ENCODE data around the gene KTI12.
"Not testable (repeated sequence)": the region's sequence is repeated elsewhere in the genome, so short reads cannot be mapped to it uniquely, and the experiment has no call there.

Gene KTI12

DNA sequence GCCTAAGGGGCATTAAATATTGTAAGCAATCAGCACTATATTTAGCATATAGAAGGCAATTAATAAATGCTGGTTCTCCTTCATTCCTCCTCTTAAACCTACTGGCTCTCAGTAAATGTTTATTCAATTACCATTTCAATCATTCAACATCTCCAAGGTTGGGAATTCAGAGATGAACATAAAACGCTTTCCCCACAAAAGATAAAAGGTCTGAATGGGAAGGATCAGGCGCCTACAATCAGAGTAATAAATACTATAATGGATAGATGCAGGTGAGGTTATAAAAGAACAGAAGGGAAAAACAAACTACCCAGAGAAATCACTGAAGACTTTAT, 407 bp upstream of the KTI12 start:
- peak overlapping the region; percentile 80; the same call in 1 of the 2 replicates for H3K4me2 ChIP-seq (ENCODE audit: low read depth, low read length)
- peak overlapping the region; percentile 93; the same call in 1 of the 2 replicates for H3K4me3 ChIP-seq (ENCODE audit: low read length)
- H3K9me3 ChIP-seq (replicated peaks; ENCODE audit: insufficient read depth, low read length): no peaks in the 10 kb centered on the region
- H3K27me3 ChIP-seq (replicated peaks; ENCODE audit: insufficient read depth, low read length): no peaks in the 10 kb centered on the region
- H4K20me1 ChIP-seq (ENCODE audit: insufficient read depth, low read length): peaks cover 9% of the 10 kb centered on the region; the same call in 1 of the 2 replicates
- no peaks in the 10 kb centered on the region for H3K36me3 ChIP-seq (replicated peaks; ENCODE audit: insufficient read depth, low read length)
- TF ChIP-seq CTCF (IDR thresholded peaks at IDR 0.05; ENCODE audit: low read length) (no peak), EZH2phosphoT487 (IDR thresholded peaks at IDR 0.05; ENCODE audit: low read length) (no peak), EZH2 (optimal IDR thresholded peaks at IDR 0.05; ENCODE audit: low read depth, low read length) (no peak)
- peak overlapping the region; percentile 75 for H2AFZ ChIP-seq (ENCODE audit: low read length)
- H3F3A ChIP-seq (ENCODE audit: insufficient read depth, low read length): peaks cover 25% of the 10 kb centered on the region
- peaks cover 8% of the 10 kb centered on the region for H3K4me1 ChIP-seq (ENCODE audit: low read length)
- peak overlapping the region; percentile 86; the same call in 1 of the 2 replicates for H3K9ac ChIP-seq (ENCODE audit: low read length)
- H3K79me2 ChIP-seq (ENCODE audit: low read length): peaks cover 43% of the 10 kb centered on the region
- no peak for DNase-seq
- peak overlapping the region; percentile 78; the same call in 1 of the 2 replicates for H3K27ac ChIP-seq (ENCODE audit: low read length)
- no peaks in the 10 kb centered on the region for H3K9me2 ChIP-seq (replicated peaks; ENCODE audit: insufficient read depth, low read length)

GRCh38 chr1:52032785-52033131, 852 bp downstream of the KTI12 start:
- Histone ChIP-seq H3K4me1 (ENCODE audit: low read length) (peaks cover 8% of the 10 kb centered on the region), H3F3A (ENCODE audit: insufficient read depth, low read length) (peaks cover 25% of the 10 kb centered on the region), H3K9me2 (replicated peaks; ENCODE audit: insufficient read depth, low read length) (no peaks in the 10 kb centered on the region), H3K36me3 (replicated peaks; ENCODE audit: insufficient read depth, low read length) (no peaks in the 10 kb centered on the region), H3K79me2 (ENCODE audit: low read length) (peaks cover 43% of the 10 kb centered on the region), H3K4me2 (ENCODE audit: low read depth, low read length) (peak overlapping the region; percentile 80), H4K20me1 (ENCODE audit: insufficient read depth, low read length) (peaks cover 9% of the 10 kb centered on the region; the same call in 1 of the 2 replicates), H3K4me3 (ENCODE audit: low read length) (peak overlapping the region; percentile 93), H3K27ac (ENCODE audit: low read length) (peak overlapping the region; percentile 78; the same call in 1 of the 2 replicates), H2AFZ (ENCODE audit: low read length) (peak overlapping the region; percentile 75), H3K27me3 (replicated peaks; ENCODE audit: insufficient read depth, low read length) (no peaks in the 10 kb centered on the region), H3K9me3 (replicated peaks; ENCODE audit: insufficient read depth, low read length) (no peaks in the 10 kb centered on the region), H3K9ac (ENCODE audit: low read length) (peak overlapping the region; percentile 86)
- no peak for TF ChIP-seq EZH2 (optimal IDR thresholded peaks at IDR 0.05; ENCODE audit: low read depth, low read length)
- DNase-seq: peak; percentile 49

DNA sequence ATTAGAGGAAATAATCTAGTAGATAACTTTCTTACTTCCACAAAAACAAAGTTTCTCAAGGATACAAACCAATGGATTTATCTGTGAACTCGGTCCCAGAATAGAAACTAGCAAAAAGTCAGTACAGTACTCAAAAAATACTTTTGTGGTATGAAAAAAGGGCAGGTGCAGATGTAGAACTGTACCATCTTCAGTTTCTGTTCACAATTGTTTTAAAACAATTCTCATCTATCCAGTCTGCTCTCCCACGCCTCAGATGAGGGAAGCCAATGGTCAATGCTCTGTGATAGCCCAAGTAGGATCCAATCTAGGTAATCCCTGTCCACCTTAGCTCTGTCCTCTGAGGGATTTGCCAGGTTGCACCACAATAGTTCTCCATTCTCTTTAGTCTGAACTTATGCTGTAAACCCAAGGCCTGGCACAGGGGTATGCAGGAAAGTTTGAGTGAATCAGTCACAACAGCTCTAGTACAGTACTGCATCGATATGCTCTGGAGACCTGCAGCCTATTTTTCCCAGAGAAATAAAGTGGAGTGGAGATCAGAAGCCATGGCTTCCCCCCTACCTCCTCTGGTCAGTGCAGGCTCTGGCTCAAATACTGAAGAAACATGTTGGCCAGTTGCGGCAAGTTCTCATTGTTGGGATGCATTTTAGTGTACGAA, 1.4 kb downstream of the KTI12 start:
- Histone ChIP-seq H3K79me2 (ENCODE audit: low read length) (peaks cover 43% of the 10 kb centered on the region), H3K27me3 (replicated peaks; ENCODE audit: insufficient read depth, low read length) (no peaks in the 10 kb centered on the region), H3K4me3 (ENCODE audit: low read length) (peak overlapping the region; percentile 93), H3K4me2 (ENCODE audit: low read depth, low read length) (peak overlapping the region; percentile 80), H3F3A (ENCODE audit: insufficient read depth, low read length) (peaks cover 25% of the 10 kb centered on the region), H4K20me1 (ENCODE audit: insufficient read depth, low read length) (peaks cover 9% of the 10 kb centered on the region; the same call in 1 of the 2 replicates), H3K9me2 (replicated peaks; ENCODE audit: insufficient read depth, low read length) (no peaks in the 10 kb centered on the region), H3K9me3 (replicated peaks; ENCODE audit: insufficient read depth, low read length) (no peaks in the 10 kb centered on the region), H2AFZ (ENCODE audit: low read length) (no peak overlapping the region), H3K4me1 (ENCODE audit: low read length) (peaks cover 8% of the 10 kb centered on the region), H3K9ac (ENCODE audit: low read length) (peak overlapping the region; percentile 86; the same call in 1 of the 2 replicates), H3K27ac (ENCODE audit: low read length) (peak overlapping the region; percentile 78; the same call in 1 of the 2 replicates), H3K36me3 (replicated peaks; ENCODE audit: insufficient read depth, low read length) (no peaks in the 10 kb centered on the region)
- TF ChIP-seq EZH2phosphoT487 (IDR thresholded peaks at IDR 0.05; ENCODE audit: low read length): no peak
- no peak for TF ChIP-seq EZH2 (optimal IDR thresholded peaks at IDR 0.05; ENCODE audit: low read depth, low read length)
- TF ChIP-seq CTCF (IDR thresholded peaks at IDR 0.05; ENCODE audit: low read length): no peak
- DNase-seq: peak; percentile 37

DNA sequence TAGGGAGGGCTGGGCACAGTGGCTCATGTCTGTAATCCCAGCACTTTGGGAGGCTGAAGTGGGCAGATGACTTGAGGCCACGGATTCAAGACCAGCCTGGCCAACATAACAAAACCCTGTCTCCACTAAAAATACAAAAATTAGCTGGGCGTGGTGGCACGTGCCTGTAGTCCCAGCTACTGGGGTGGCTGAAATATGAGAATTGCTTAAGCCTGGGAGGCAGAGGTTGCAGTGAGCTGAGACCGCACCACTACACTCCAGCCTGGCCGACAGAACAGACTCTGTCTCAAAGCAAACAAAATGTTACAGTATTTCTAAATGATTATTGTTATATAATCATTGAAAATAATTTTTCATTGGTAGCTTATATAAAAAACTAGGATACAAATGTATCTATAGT, 4.8 kb downstream of the KTI12 start:
- peaks cover 43% of the 10 kb centered on the region for H3K79me2 ChIP-seq (ENCODE audit: low read length)
- not testable (repeated sequence) for H3K9ac ChIP-seq (ENCODE audit: low read length); H3K4me1 ChIP-seq (ENCODE audit: low read length); H4K20me1 ChIP-seq (ENCODE audit: insufficient read depth, low read length); H2AFZ ChIP-seq (ENCODE audit: low read length); H3K36me3 ChIP-seq (replicated peaks; ENCODE audit: insufficient read depth, low read length); H3K4me2 ChIP-seq (ENCODE audit: low read depth, low read length); H3K4me3 ChIP-seq (ENCODE audit: low read length); H3K9me2 ChIP-seq (replicated peaks; ENCODE audit: insufficient read depth, low read length); H3K27ac ChIP-seq (ENCODE audit: low read length); DNase-seq; H3K27me3 ChIP-seq (replicated peaks; ENCODE audit: insufficient read depth, low read length); H3K9me3 ChIP-seq (replicated peaks; ENCODE audit: insufficient read depth, low read length)
- H3F3A ChIP-seq (ENCODE audit: insufficient read depth, low read length): peaks cover 21% of the 10 kb centered on the region

All from MM.1S (cell line).